Neural cell (in vitro differentiated cells): ENCODE data around the gene GRIK3. TPM values are rescaled to one million over a fixed set of nuclear protein-coding genes. Genes with fewer than 3 reads are reported as not detected.
"Not testable (repeated sequence)": the region's sequence is repeated elsewhere in the genome, so short reads cannot be mapped to it uniquely, and the experiment has no call there.

Experiments used
- H2AFZ ChIP-seq: fragments of 200-600, 300-800 bp; sonication (generic), shearing (Covaris generic); 2 replicates; pipeline ENCODE4 v1.6.0; 2014; ENCODE audit warnings: low read depth, mild to moderate bottlenecking, antibody characterized with exemption, low read length, moderate library complexity
- H3F3A ChIP-seq: fragments of 200-600 bp; shearing (Covaris generic); 2 replicates; pipeline ENCODE4 v1.6.1; 2016; ENCODE audit warnings: mild to moderate bottlenecking, moderate library complexity, mixed read lengths, antibody characterized with exemption, low read length; ENCODE audit not compliant: insufficient read depth, poor library complexity, severe bottlenecking
- H3K27ac ChIP-seq: fragments of 200-600, 300-800 bp; sonication (generic), shearing (Covaris generic); 2 replicates; pipeline ENCODE4 v1.5.1; 2014; ENCODE audit warnings: mild to moderate bottlenecking, low read length, moderate library complexity
- H3K27me3 ChIP-seq: fragments of 300-800, 200-600 bp; sonication (generic), shearing (Covaris generic); 2 replicates; pipeline ENCODE4 v1.6.0; 2014; ENCODE audit warnings: mild to moderate bottlenecking, low read depth, low read length, moderate library complexity; ENCODE audit not compliant: insufficient read depth
- H3K36me3 ChIP-seq: fragments of 300-800, 200-600 bp; sonication (generic), shearing (Covaris generic); 2 replicates; pipeline ENCODE4 v1.5.1; 2014; ENCODE audit warnings: mild to moderate bottlenecking, antibody characterized with exemption, low read length, moderate library complexity; ENCODE audit not compliant: insufficient read depth
- H3K4me2 ChIP-seq: fragments of 300-800, 200-600 bp; sonication (generic), shearing (Covaris generic); 2 replicates; pipeline ENCODE4 v1.6.0; 2014; ENCODE audit warnings: mild to moderate bottlenecking, low read length
- H3K4me3 ChIP-seq: fragments of 300-800, 200-600 bp; sonication (generic), shearing (Covaris generic); 2 replicates; pipeline ENCODE4 v1.5.1; 2014; ENCODE audit warnings: mild to moderate bottlenecking, low read length, moderate library complexity
- H3K79me2 ChIP-seq: fragments of 200-600 bp; shearing (Covaris generic); replicated peaks from 2 replicates; pipeline ENCODE4 v1.6.0; 2014; ENCODE audit warnings: mild to moderate bottlenecking, low read length, moderate library complexity; ENCODE audit not compliant: insufficient read depth
- H3K9ac ChIP-seq: fragments of 300-800, 200-600 bp; sonication (generic), shearing (Covaris generic); 2 replicates; pipeline ENCODE4 v1.6.1; 2016; ENCODE audit warnings: mild to moderate bottlenecking, low read length, mixed read lengths
- H3K9me2 ChIP-seq: fragments of 200-600 bp; shearing (Covaris generic); 2 replicates; pipeline ENCODE4 v1.6.1; 2016; ENCODE audit warnings: mild to moderate bottlenecking, low read length, mixed read lengths; ENCODE audit not compliant: insufficient read depth
- H3K9me3 ChIP-seq: fragments of 200-600, 300-800 bp; sonication (generic), shearing (Covaris generic); 2 replicates; pipeline ENCODE4 v1.6.1; 2016; ENCODE audit warnings: mild to moderate bottlenecking, mixed run types, low read length, moderate library complexity, mixed read lengths
- H4K20me1 ChIP-seq: fragments of 200-600 bp; shearing (Covaris generic); 2 replicates; pipeline ENCODE4 v1.6.1; 2016; ENCODE audit warnings: mild to moderate bottlenecking, mixed run types; ENCODE audit not compliant: insufficient read depth
- EP300 ChIP-seq: fragments of 450-650 bp; conservative IDR thresholded peaks from 2 replicates; pipeline ENCODE4 v1.6.1; 2014; ENCODE audit warnings: antibody characterized with exemption, mild to moderate bottlenecking, moderate library complexity; ENCODE audit not compliant: poor library complexity, severe bottlenecking
- EZH2 ChIP-seq: fragments of 200-600, 300-800 bp; shearing (Covaris generic), sonication (generic); IDR thresholded peaks from 2 replicates; pipeline ENCODE4 v1.6.1; 2014; ENCODE audit warnings: antibody characterized with exemption, low read length, borderline replicate concordance, mild to moderate bottlenecking; ENCODE audit not compliant: insufficient read depth, poor library complexity, severe bottlenecking
- MXI1 ChIP-seq: fragments of 450-650 bp; conservative IDR thresholded peaks from 2 replicates; pipeline ENCODE4 v1.6.1; 2014; ENCODE audit warnings: antibody characterized with exemption, mild to moderate bottlenecking; ENCODE audit not compliant: poor library complexity, severe bottlenecking
- POLR2AphosphoS5 ChIP-seq: IDR thresholded peaks from 2 replicates; pipeline ENCODE4 v1.6.1; 2012
- RAD21 ChIP-seq: fragments of 450-650 bp; conservative IDR thresholded peaks from 2 replicates; pipeline ENCODE4 v1.6.1; 2014; ENCODE audit warnings: antibody characterized with exemption, mild to moderate bottlenecking, moderate library complexity
- SMC3 ChIP-seq: fragments of 450-650 bp; conservative IDR thresholded peaks from 2 replicates; pipeline ENCODE4 v1.6.1; 2014; ENCODE audit warnings: antibody characterized with exemption, mild to moderate bottlenecking, moderate library complexity; ENCODE audit not compliant: poor library complexity
- TAF1 ChIP-seq: IDR thresholded peaks from 2 replicates; pipeline ENCODE4 v1.6.1; 2012; ENCODE audit warnings: low read depth
- polyA plus RNA-seq: library from polyadenylated mRNA; depleted of rRNA; stranded (reverse); fragments of >200 nt; gene quantifications from 2 replicates; pipeline ENCODE4 v1.2.3, GENCODE V29; 2014
- TF ChIP-seq, protein P1 (sequence below): IDR thresholded peaks from 2 replicates; pipeline ENCODE4 v1.6.1; 2012; ENCODE audit warnings: borderline replicate concordance
- TF ChIP-seq, protein P2 (sequence below): fragments of 450-650 bp; IDR thresholded peaks from 2 replicates; pipeline ENCODE4 v1.5.1; 2014; ENCODE audit warnings: antibody characterized with exemption, mild to moderate bottlenecking, moderate library complexity; ENCODE audit not compliant: poor library complexity, severe bottlenecking

The GRIK3 gene
- polyA plus RNA-seq, 1 donor from 2014 or later = 5.0 TPM

DNA sequence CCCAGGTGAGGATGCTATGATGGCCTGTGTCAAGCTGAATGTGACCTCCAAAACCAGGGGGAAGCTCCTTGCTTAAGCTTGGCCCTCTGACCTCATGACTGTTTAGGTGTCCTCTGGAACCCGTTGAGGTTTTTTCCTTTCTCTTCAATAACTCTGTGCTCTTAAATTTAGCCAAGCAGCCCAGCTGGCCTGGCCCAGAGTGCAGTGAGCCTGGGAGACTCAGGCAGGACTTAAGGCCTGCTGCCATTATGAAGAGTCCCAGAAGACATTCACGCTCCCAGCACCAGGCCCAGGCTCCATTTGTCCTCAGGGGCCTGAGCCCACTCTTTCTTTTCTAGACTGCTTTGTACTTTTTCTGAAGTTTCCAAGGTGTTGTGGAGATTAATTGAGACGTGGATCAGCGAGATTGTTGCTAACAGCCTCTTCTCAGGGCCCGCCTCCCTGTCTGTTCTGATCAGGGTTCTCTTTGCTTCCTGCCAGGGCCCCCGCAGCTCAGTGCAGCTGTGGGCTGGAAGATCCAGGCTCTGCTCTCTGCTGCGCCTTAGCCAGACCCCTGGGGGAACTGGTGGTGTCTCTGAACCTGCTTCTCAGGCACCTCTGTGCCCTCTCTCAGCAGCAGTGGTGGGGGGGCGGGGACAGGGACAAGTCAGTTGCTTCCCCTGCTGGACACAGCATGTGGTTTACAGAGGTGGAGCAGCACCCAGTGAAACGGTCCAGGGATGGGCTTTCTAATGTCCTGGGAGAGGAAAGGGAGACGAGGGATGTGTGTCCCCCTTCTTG, 124.2 kb downstream of the GRIK3 start (continued):
- TF ChIP-seq TAF1 (no peak), EZH2 (no peak), POLR2AphosphoS5 (no peak), RAD21 (no peak)

DNA sequence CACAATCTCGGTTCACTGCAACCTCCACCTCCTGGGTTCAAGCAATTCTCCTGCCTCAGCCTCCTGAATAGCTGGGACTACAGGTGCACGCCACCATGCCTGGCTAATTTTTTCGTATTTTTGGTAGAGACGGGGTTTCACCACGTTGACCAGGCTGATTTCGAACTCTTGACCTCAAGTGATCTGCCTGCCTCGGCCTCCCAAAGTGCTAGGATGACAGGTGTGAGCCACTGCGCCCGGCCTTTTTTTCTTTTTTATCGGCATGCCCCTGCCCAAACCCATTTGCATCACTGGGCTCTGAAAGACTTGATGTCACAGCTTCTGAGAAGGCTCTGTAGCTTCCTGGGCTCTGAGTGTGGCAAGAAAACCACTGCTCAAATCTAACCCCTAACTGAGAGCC, 125.0 kb downstream of the GRIK3 start:
- not testable (repeated sequence) for H3K4me2 ChIP-seq, H3K27ac ChIP-seq

DNA sequence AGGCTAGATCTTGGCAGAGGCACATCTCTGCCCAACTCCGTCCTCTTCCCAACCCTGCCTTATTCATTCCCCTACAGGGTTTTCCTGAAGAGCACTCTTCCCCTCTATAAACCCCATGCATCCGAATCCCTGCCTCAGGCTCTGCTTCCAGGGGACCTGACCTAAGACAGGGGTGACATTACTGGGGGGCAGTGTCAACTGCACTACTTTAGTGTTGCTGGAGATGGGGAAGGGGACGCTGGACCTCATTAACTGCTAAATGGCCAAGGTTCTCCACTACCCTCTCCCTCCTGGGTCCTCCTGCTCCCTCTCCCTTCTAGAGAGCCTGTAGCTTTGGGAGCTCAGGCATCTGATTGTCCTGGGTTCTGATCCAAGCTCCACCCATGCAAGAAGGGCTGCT, 126.2 kb downstream of the GRIK3 start:
- Histone ChIP-seq H2AFZ (no peak overlapping the region), H3K27me3 (no peaks in the 10 kb centered on the region), H4K20me1 (no peaks in the 10 kb centered on the region), H3F3A (no peaks in the 10 kb centered on the region), H3K9me3 (no peaks in the 10 kb centered on the region), H3K4me3 (no peak overlapping the region), H3K27ac (no peak overlapping the region), H3K79me2 (no peaks in the 10 kb centered on the region), H3K9ac (no peak overlapping the region), H3K36me3 (no peaks in the 10 kb centered on the region), H3K9me2 (no peaks in the 10 kb centered on the region), H3K4me2 (no peak overlapping the region)
- TF ChIP-seq, protein P1, sequence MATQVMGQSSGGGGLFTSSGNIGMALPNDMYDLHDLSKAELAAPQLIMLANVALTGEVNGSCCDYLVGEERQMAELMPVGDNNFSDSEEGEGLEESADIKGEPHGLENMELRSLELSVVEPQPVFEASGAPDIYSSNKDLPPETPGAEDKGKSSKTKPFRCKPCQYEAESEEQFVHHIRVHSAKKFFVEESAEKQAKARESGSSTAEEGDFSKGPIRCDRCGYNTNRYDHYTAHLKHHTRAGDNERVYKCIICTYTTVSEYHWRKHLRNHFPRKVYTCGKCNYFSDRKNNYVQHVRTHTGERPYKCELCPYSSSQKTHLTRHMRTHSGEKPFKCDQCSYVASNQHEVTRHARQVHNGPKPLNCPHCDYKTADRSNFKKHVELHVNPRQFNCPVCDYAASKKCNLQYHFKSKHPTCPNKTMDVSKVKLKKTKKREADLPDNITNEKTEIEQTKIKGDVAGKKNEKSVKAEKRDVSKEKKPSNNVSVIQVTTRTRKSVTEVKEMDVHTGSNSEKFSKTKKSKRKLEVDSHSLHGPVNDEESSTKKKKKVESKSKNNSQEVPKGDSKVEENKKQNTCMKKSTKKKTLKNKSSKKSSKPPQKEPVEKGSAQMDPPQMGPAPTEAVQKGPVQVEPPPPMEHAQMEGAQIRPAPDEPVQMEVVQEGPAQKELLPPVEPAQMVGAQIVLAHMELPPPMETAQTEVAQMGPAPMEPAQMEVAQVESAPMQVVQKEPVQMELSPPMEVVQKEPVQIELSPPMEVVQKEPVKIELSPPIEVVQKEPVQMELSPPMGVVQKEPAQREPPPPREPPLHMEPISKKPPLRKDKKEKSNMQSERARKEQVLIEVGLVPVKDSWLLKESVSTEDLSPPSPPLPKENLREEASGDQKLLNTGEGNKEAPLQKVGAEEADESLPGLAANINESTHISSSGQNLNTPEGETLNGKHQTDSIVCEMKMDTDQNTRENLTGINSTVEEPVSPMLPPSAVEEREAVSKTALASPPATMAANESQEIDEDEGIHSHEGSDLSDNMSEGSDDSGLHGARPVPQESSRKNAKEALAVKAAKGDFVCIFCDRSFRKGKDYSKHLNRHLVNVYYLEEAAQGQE = no peak
- no peak for TF ChIP-seq POLR2AphosphoS5
- no peak for TF ChIP-seq EZH2
- TF ChIP-seq, protein P2, sequence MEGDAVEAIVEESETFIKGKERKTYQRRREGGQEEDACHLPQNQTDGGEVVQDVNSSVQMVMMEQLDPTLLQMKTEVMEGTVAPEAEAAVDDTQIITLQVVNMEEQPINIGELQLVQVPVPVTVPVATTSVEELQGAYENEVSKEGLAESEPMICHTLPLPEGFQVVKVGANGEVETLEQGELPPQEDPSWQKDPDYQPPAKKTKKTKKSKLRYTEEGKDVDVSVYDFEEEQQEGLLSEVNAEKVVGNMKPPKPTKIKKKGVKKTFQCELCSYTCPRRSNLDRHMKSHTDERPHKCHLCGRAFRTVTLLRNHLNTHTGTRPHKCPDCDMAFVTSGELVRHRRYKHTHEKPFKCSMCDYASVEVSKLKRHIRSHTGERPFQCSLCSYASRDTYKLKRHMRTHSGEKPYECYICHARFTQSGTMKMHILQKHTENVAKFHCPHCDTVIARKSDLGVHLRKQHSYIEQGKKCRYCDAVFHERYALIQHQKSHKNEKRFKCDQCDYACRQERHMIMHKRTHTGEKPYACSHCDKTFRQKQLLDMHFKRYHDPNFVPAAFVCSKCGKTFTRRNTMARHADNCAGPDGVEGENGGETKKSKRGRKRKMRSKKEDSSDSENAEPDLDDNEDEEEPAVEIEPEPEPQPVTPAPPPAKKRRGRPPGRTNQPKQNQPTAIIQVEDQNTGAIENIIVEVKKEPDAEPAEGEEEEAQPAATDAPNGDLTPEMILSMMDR = no peak
- no peak for TF ChIP-seq MXI1
- no peak for TF ChIP-seq TAF1
- no peak for TF ChIP-seq RAD21
- no peak for TF ChIP-seq EP300
- TF ChIP-seq SMC3 = no peak

More for the DNA sequence above, 125.0 kb downstream of the GRIK3 start:
- not testable (repeated sequence) for H4K20me1 ChIP-seq, H3K79me2 ChIP-seq, H3F3A ChIP-seq, H3K4me3 ChIP-seq, H3K27me3 ChIP-seq, H3K9ac ChIP-seq, H3K9me2 ChIP-seq, H2AFZ ChIP-seq, H3K9me3 ChIP-seq, H3K36me3 ChIP-seq
